OCI-LY7 (cell line): Measurements from ENCODE around the gene NRBF2. TPM values are rescaled to one million over a fixed set of nuclear protein-coding genes. Genes with fewer than 3 reads are reported as not detected.
A peak's percentile ranks its signal among the peaks of the same experiment; 100 is the strongest.
"Not testable (repeated sequence)": the region's sequence is repeated elsewhere in the genome, so short reads cannot be mapped to it uniquely, and the experiment has no call there.

Source experiments
- Bru-seq: library from RNA; stranded (reverse); fragments of 400-500 nt; gene quantifications from one replicate; lab custom pipeline; 2021; lab: Mats Ljungman, UMichigan
- BruChase-seq, 2 experiments: library from RNA; stranded (reverse); fragments of 400-500 nt; gene quantifications; one replicate each; lab custom pipeline; 2021; lab: Mats Ljungman, UMichigan
- BruUV-seq: library from RNA; stranded (reverse); fragments of 400-500 nt; replicated peaks from 2 replicates; lab custom pipeline; 2021; lab: Mats Ljungman, UMichigan
- CTCF ChIA-PET: fragments of 300-600 bp; sonication (Branson Sonifier 250); formaldehyde crosslinking; loops from one replicate; lab custom pipeline; 2022; ENCODE audit warnings: antibody characterized with exemption; ENCODE audit not compliant: unreplicated experiment; lab: Charles Lee
- POLR2A ChIA-PET: fragments of 300-600 bp; sonication (Branson Sonifier 250); formaldehyde crosslinking; loops from one replicate; lab custom pipeline; 2022; ENCODE audit warnings: antibody characterized with exemption; lab: Charles Lee
- DNase-seq: peaks from one replicate; pipeline ENCODE4 v3.0.0-alpha.2; 2015; ENCODE audit warnings: low spot score
- H2AFZ ChIP-seq: fragments of 200-600 bp; sonication (generic), shearing (Covaris generic); 2 replicates; pipeline ENCODE4 v1.6.1; 2014; ENCODE audit warnings: mild to moderate bottlenecking, antibody characterized with exemption, low read length, moderate library complexity
- H3K27ac ChIP-seq: fragments of 200-600 bp; sonication (generic); 2 replicates; pipeline ENCODE4 v1.5.1; 2014; ENCODE audit warnings: mixed run types, low read depth, mild to moderate bottlenecking, moderate library complexity, low read length, inconsistent platforms; ENCODE audit not compliant: poor library complexity, severe bottlenecking
- H3K36me3 ChIP-seq: fragments of 200-600 bp; sonication (generic); 2 replicates; pipeline ENCODE4 v1.6.1; 2014; ENCODE audit warnings: mild to moderate bottlenecking, antibody characterized with exemption, low read length, moderate library complexity, mixed read lengths; ENCODE audit not compliant: insufficient read depth
- H3K4me1 ChIP-seq: fragments of 200-600 bp; sonication (generic); 2 replicates; pipeline ENCODE4 v1.5.1; 2014; ENCODE audit warnings: mild to moderate bottlenecking, low read length; ENCODE audit not compliant: insufficient read depth, poor library complexity, severe bottlenecking
- H3K4me2 ChIP-seq: fragments of 200-600 bp; sonication (generic); 2 replicates; pipeline ENCODE4 v1.6.1; 2014; ENCODE audit warnings: mild to moderate bottlenecking, low read length
- H3K4me3 ChIP-seq: fragments of 200-600 bp; sonication (generic); 2 replicates; pipeline ENCODE4 v1.5.1; 2014; ENCODE audit warnings: mild to moderate bottlenecking, low read depth, low read length; ENCODE audit not compliant: poor library complexity, severe bottlenecking
- H3K79me2 ChIP-seq: fragments of 200-600 bp; sonication (generic); 2 replicates; pipeline ENCODE4 v1.6.1; 2016; ENCODE audit warnings: low read depth, mild to moderate bottlenecking, low read length, moderate library complexity, mixed read lengths; ENCODE audit not compliant: insufficient read depth
- H3K9me2 ChIP-seq: fragments of 200-600 bp; sonication (generic); 2 replicates; pipeline ENCODE4 v1.6.1; 2016; ENCODE audit warnings: mild to moderate bottlenecking, low read length, mixed read lengths; ENCODE audit not compliant: insufficient read depth
- H3K9me3 ChIP-seq: fragments of 200-600 bp; sonication (generic); 2 replicates; pipeline ENCODE4 v1.6.1; 2014; ENCODE audit warnings: mild to moderate bottlenecking, mixed run types, low read length, mixed read lengths
- H4K20me1 ChIP-seq: fragments of 200-600 bp; sonication (generic); 2 replicates; pipeline ENCODE4 v1.6.1; 2014; ENCODE audit warnings: mild to moderate bottlenecking, antibody characterized with exemption, low read length, moderate library complexity, mixed read lengths; ENCODE audit not compliant: insufficient read depth
- EZH2phosphoT487 ChIP-seq: fragments of 200-600 bp; sonication (generic); IDR thresholded peaks from 2 replicates; pipeline ENCODE4 v1.6.1; 2018; ENCODE audit warnings: low read depth, borderline replicate concordance, mild to moderate bottlenecking, mixed run types, antibody characterized with exemption, low read length, moderate library complexity, mixed read lengths
- intact Hi-C: fragments of 100-400 bp; cut with micrococcal nuclease; formaldehyde crosslinking; loops from one replicate; pipeline ENCODE4 v1.10.0; 2022; ENCODE audit not compliant: unreplicated experiment
- long read RNA-seq: library from polyadenylated mRNA; stranded (forward); transcript quantifications from one replicate; pipeline ENCODE4 v2.0.0, GENCODE V29; 2022
- total RNA-seq, 2 experiments: library from RNA; depleted of rRNA in 1 of 2; stranded (reverse); fragments of >200 nt in 1 of 2; shearing (Covaris generic) in 1 of 2; gene quantifications; 2 replicates each; pipeline ENCODE4 v1.2.3, GENCODE V29; 2014 to 2022
- TF ChIP-seq, protein P1 (sequence below): fragments of 200-600 bp; sonication (generic); conservative IDR thresholded peaks from 2 replicates; pipeline ENCODE4 v1.5.1; 2014; ENCODE audit warnings: mild to moderate bottlenecking, antibody characterized with exemption, low read length, moderate library complexity, mixed read lengths

NRBF2 gene
- total RNA-seq (2014; rRNA removed; shearing (Covaris generic)) (14.1 and 14.2 TPM in 2 replicates), total RNA-seq (2022) (19.1 and 20.7 TPM in 2 replicates), Bru-seq, nascent RNA (percentile 73 among the genes with signal in this experiment), BruChase-seq, experiment 1, labeled RNA remaining after a 6-hour chase (percentile 71 among the genes with signal in this experiment), BruChase-seq, experiment 2, labeled RNA remaining after a 2-hour chase (percentile 77 among the genes with signal in this experiment)
- long read RNA-seq, transcript NRBF2-201 (4 exons, 1,853 nt), result major isoform, 65 of 75 reads
- long read RNA-seq, partial matches to known transcripts, result 0 of 75 reads
- long read RNA-seq, other reads (novel, unspliced or antisense), result 8 of 75 reads

DNA sequence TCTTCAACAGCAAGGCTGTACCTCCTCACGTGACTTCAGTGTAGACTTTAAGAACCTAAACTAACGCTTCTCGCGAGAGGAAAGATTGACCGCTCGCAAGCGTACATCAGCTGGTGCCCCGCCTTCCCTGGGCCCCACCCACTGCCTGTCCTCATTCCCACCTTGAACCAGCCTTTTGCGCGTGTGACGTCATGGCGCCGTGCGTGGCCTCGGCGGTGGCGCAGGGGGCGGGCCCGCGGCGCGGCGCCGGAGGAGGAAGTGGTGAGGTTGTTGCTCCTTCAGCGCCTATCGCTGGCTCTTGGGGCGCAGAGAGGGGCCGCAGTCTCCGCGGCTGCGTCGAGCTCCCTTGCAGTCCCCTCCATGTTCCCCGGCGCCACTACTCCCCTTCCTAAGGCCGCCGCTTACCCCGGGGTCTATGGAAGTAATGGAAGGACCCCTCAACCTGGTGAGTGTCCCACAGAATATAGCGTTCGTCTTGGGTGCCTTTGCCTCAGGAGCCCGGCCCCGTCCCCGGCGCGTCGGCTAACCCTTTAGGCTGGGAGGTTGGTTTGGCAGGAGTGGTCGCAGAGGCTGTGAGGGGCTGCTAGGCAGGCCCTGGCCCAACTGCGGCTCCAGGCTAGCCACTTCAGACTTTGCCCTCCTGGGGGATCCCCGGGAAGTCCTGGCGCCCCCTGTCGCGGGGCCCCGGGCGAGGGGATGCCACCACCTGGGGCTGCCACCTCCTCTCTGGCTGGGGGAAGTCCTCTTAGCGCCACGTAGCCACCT, at the start of gene NRBF2:
NRBF2 (plus strand) TSS at position 273 of the 765 bp plus-strand sequence; CDS start at position 416, 143 bp downstream.
- H3K9me3 ChIP-seq, result peaks cover 12% of the 10 kb centered on the region; the same call in 1 of the 2 replicates
- TF ChIP-seq EZH2phosphoT487, result no peak
- TF ChIP-seq, protein P1, sequence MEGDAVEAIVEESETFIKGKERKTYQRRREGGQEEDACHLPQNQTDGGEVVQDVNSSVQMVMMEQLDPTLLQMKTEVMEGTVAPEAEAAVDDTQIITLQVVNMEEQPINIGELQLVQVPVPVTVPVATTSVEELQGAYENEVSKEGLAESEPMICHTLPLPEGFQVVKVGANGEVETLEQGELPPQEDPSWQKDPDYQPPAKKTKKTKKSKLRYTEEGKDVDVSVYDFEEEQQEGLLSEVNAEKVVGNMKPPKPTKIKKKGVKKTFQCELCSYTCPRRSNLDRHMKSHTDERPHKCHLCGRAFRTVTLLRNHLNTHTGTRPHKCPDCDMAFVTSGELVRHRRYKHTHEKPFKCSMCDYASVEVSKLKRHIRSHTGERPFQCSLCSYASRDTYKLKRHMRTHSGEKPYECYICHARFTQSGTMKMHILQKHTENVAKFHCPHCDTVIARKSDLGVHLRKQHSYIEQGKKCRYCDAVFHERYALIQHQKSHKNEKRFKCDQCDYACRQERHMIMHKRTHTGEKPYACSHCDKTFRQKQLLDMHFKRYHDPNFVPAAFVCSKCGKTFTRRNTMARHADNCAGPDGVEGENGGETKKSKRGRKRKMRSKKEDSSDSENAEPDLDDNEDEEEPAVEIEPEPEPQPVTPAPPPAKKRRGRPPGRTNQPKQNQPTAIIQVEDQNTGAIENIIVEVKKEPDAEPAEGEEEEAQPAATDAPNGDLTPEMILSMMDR, result peak; percentile 64
- intact Hi-C loops, result loop anchor here (5.0 kb wide), 2 partner anchors 326 to 1231 kb away; partner anchors contain the start of gene ARID5B
- peak; percentile 99 for DNase-seq
- no peaks in the 10 kb centered on the region for H3K9me2 ChIP-seq
- BruUV-seq, result no TSS peak
- peak within 1 kb of the TSS; percentile 72 for H3K27ac ChIP-seq
- POLR2A ChIA-PET, result interaction anchor here (0.8 to 6.5 kb wide), 10 partner anchors 8 to 673 kb away, joined by 3 to 33 read pairs (median 3); partner anchors contain the start of gene ADO
- peak within 1 kb of the TSS; percentile 88 for H3K4me3 ChIP-seq
- peaks cover 22% of the 10 kb centered on the region for H3K4me1 ChIP-seq
- H3K36me3 ChIP-seq, result peaks cover 14% of the 10 kb centered on the region; the same call in 1 of the 2 replicates
- peaks cover 45% of the 10 kb centered on the region for H3K79me2 ChIP-seq
- CTCF ChIA-PET, result interaction anchor here (0.6 kb wide), 1 partner anchor 369 kb away, joined by 4 read pairs; no protein-coding TSS in a partner anchor
- H3K4me2 ChIP-seq, result peak within 1 kb of the TSS; percentile 96
- H4K20me1 ChIP-seq, result peaks cover 8% of the 10 kb centered on the region
- peak within 1 kb of the TSS; percentile 95 for H2AFZ ChIP-seq

DNA sequence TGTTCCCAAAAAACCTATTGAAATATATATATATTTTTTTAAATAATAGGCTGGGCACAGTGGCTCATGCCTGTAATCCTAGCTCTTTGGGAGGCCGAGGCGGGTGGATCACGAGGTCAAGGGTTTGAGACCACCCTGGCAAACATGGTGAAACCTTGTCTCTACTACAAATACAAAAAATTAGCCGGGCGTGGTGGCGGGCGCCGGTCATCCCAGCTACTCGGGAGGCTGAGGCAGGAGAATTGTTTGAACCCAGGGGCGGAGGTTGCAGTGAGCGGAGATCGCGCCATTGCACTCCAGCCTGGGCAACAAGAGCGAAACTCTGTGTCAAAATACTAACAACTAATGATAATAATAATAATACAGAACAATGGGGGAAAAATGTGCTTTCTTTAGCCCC, 49.7 kb upstream of the NRBF2 start:
- H3K4me3 ChIP-seq, H3K4me2 ChIP-seq, H3K4me1 ChIP-seq, BruUV-seq, POLR2A ChIA-PET, DNase-seq, H3K36me3 ChIP-seq, H3K9me2 ChIP-seq, H3K9me3 ChIP-seq, H4K20me1 ChIP-seq, H3K79me2 ChIP-seq, H3K27ac ChIP-seq, H2AFZ ChIP-seq: not testable (repeated sequence)
- CTCF ChIA-PET, result interaction anchor here (0.6 kb wide), 1 partner anchor 405 kb away, joined by 3 read pairs; no protein-coding TSS in a partner anchor
- intact Hi-C loops, result loop anchor here (5.0 kb wide), 3 partner anchors 261 to 491 kb away; no protein-coding TSS in a partner anchor
